ENCODE measurements around the gene TMED1. TPM values are rescaled to one million over a fixed set of nuclear protein-coding genes. Genes with fewer than 3 reads are reported as not detected.

The TMED1 gene
- total and polyA plus RNA-seq, 2 of the 4 experiments (the other 2 are of a cell fraction): 37.6 to 41.4 TPM

DNA sequence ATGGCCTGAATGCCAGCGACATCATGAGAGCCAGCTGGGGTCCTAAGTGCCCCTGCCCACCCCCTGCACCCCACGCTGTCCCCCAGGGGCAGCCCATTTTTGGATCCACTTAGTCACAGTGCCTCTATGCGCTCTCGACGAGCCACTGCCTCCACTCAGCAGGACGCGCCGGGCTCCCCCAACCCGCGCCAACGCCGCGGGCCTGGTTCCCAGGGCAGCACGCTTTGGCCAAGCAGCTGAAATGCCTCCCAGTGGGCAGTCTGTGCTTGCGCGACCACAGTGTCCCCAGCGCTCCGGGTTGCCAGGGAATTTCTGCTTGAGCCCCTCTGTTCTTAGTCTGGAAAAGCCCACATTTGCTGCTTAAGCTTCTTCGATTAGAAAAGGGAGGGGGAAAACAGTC is 39.4 kb downstream of the TMED1 start:
- Histone ChIP-seq H2BK20ac (ENCODE audit: low read depth, low read length) (no peak overlapping the region), H3K4ac (ENCODE audit: low read depth, low read length) (no peak overlapping the region), H2BK15ac (ENCODE audit: low read depth, low read length) (no peak overlapping the region), H3K27ac (ENCODE audit: insufficient read depth, low read length) (no peak overlapping the region), H4K91ac (ENCODE audit: insufficient read depth, low read depth, low read length) (no peak overlapping the region), H2AFZ (replicated peaks; ENCODE audit: low read length, poor library complexity) (peak overlapping the region; percentile 43), H2BK120ac (ENCODE audit: low read depth, low read length) (no peak overlapping the region), H3K14ac (replicated peaks; ENCODE audit: low read depth, low read length) (no peak overlapping the region), H3K79me1 (ENCODE audit: low read depth in 1 of 2, low read length in 2 of 2) (peaks cover 3 to 29% of the 10 kb centered on the region in 2 experiments; a peak in 2 of 4 replicates), H3K56ac (ENCODE audit: extremely low read depth, insufficient read depth, low read length) (no peak overlapping the region), H4K5ac (ENCODE audit: low read depth, low read length) (no peak overlapping the region), H3K18ac (ENCODE audit: low read depth, low read length) (no peak overlapping the region), H2AK5ac (ENCODE audit: low read depth, low read length) (no peak overlapping the region), H2BK5ac (ENCODE audit: low read depth, low read length, poor library complexity, severe bottlenecking) (no peak overlapping the region), H3K9ac (ENCODE audit: low read depth, low read length) (no peak overlapping the region), H3K4me1 (ENCODE audit: control insufficient read depth, insufficient read depth, low read length) (no peaks in the 10 kb centered on the region; the same call in 1 of the 2 replicates), H3K9me3 (ENCODE audit: control insufficient read depth, insufficient read depth, low read length) (no peaks in the 10 kb centered on the region), H2AK9ac (replicated peaks; ENCODE audit: low read depth, low read length, poor library complexity) (no peak overlapping the region), H3K36me3 (ENCODE audit: control insufficient read depth, insufficient read depth, low read length) (peaks cover 69% of the 10 kb centered on the region), H3K4me2 (ENCODE audit: low read depth, low read length) (no peak overlapping the region), H3K4me3 (ENCODE audit: insufficient read depth, low read depth, low read length) (no peak overlapping the region), H4K20me1 (ENCODE audit: insufficient read depth, low read length) (no peaks in the 10 kb centered on the region), H3K27me3 (ENCODE audit: control insufficient read depth, insufficient read depth, low read length) (no peaks in the 10 kb centered on the region), H4K8ac (ENCODE audit: low read depth in 2 of 2, low read length in 2 of 2) (no peak overlapping the region), H3K23ac (ENCODE audit: low read depth, low read length) (no peak overlapping the region), H3K9me1 (ENCODE audit: insufficient read depth, low read length) (no peaks in the 10 kb centered on the region; the same call in 1 of the 2 replicates)
- dilution Hi-C loops (cut with HindIII; ENCODE audit: low sequenced_read_pairs, unreplicated experiment) (no loop called here), in situ Hi-C loops (cut with MboI; ENCODE audit: low sequenced_read_pairs) (no loop called here), intact Hi-C loops (cut with micrococcal nuclease) (no loop called here)
- DNase-seq (no peak), ATAC-seq (ENCODE audit: low read depth) (no peak)
- no TSS peak for BruUV-seq (replicated peaks)
- TF ChIP-seq RAD21 (IDR thresholded peaks at IDR 0.05; ENCODE audit: low read length): no peak
- TF ChIP-seq, protein P1, sequence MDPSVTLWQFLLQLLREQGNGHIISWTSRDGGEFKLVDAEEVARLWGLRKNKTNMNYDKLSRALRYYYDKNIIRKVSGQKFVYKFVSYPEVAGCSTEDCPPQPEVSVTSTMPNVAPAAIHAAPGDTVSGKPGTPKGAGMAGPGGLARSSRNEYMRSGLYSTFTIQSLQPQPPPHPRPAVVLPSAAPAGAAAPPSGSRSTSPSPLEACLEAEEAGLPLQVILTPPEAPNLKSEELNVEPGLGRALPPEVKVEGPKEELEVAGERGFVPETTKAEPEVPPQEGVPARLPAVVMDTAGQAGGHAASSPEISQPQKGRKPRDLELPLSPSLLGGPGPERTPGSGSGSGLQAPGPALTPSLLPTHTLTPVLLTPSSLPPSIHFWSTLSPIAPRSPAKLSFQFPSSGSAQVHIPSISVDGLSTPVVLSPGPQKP (IDR thresholded peaks at IDR 0.05; ENCODE audit: borderline replicate concordance, low read depth, low read length): no peak
- TF ChIP-seq SMC3 (IDR thresholded peaks at IDR 0.05; ENCODE audit: low read depth, low read length): no peak
- no peak for TF ChIP-seq RCOR1 (IDR thresholded peaks at IDR 0.05; ENCODE audit: insufficient replicate concordance, low read length)
- no peak for TF ChIP-seq MAFK (IDR thresholded peaks at IDR 0.05; ENCODE audit: low read depth, low read length)
- TF ChIP-seq CEBPB (IDR thresholded peaks at IDR 0.05; ENCODE audit: low read depth, low read length): no peak
- TF ChIP-seq, protein P2, sequence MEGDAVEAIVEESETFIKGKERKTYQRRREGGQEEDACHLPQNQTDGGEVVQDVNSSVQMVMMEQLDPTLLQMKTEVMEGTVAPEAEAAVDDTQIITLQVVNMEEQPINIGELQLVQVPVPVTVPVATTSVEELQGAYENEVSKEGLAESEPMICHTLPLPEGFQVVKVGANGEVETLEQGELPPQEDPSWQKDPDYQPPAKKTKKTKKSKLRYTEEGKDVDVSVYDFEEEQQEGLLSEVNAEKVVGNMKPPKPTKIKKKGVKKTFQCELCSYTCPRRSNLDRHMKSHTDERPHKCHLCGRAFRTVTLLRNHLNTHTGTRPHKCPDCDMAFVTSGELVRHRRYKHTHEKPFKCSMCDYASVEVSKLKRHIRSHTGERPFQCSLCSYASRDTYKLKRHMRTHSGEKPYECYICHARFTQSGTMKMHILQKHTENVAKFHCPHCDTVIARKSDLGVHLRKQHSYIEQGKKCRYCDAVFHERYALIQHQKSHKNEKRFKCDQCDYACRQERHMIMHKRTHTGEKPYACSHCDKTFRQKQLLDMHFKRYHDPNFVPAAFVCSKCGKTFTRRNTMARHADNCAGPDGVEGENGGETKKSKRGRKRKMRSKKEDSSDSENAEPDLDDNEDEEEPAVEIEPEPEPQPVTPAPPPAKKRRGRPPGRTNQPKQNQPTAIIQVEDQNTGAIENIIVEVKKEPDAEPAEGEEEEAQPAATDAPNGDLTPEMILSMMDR (conservative IDR thresholded peaks at IDR 0.05; ENCODE audit: low read depth, low read length): no peak
- no peak for TF ChIP-seq RFX5 (IDR thresholded peaks at IDR 0.05; ENCODE audit: low read depth, low read length)
- TF ChIP-seq MXI1 (IDR thresholded peaks at IDR 0.05; ENCODE audit: borderline replicate concordance, low read depth, low read length): no peak
- no peak for TF ChIP-seq CHD1 (IDR thresholded peaks at IDR 0.05; ENCODE audit: low read depth, low read length)
- no peak for TF ChIP-seq FOS (IDR thresholded peaks at IDR 0.05; ENCODE audit: low read depth, low read length)
- TF ChIP-seq, protein P3, sequence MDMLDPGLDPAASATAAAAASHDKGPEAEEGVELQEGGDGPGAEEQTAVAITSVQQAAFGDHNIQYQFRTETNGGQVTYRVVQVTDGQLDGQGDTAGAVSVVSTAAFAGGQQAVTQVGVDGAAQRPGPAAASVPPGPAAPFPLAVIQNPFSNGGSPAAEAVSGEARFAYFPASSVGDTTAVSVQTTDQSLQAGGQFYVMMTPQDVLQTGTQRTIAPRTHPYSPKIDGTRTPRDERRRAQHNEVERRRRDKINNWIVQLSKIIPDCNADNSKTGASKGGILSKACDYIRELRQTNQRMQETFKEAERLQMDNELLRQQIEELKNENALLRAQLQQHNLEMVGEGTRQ (IDR thresholded peaks at IDR 0.05; ENCODE audit: low read depth, low read length): no peak
- no peak for TF ChIP-seq NFE2L2 (IDR thresholded peaks at IDR 0.05; ENCODE audit: low read depth, low read length)
- TF ChIP-seq BHLHE40 (IDR thresholded peaks at IDR 0.05; ENCODE audit: low read depth, low read length): no peak
- TF ChIP-seq POLR2A (IDR thresholded peaks at IDR 0.05; ENCODE audit: low read depth, low read length): no peak
- TF ChIP-seq MAZ (IDR thresholded peaks at IDR 0.05; ENCODE audit: borderline replicate concordance, low read depth, low read length): no peak
- CTCF ChIA-PET: no interaction called here
- WGBS, 2 experiments (ENCODE audit: extremely low coverage in 2 of 2, insufficient read length in 1 of 2): 96% methylated on average over 14 of the region's 19 CpGs; no CpG with 5 or more reads in 1 of the 2 experiments
- POLR2A ChIA-PET (ENCODE audit: unreplicated experiment): interaction anchor here (0.6 kb wide), 1 partner anchor 17 kb away, joined by 3 read pairs; no protein-coding TSS in a partner anchor
